Measurements from ENCODE around the gene MAML2. TPM values are rescaled to one million over a fixed set of nuclear protein-coding genes. Genes with fewer than 3 reads are reported as not detected.

Gene MAML2
- total and polyA plus RNA-seq, 2 experiments from 2014 or later = 1.1 to 8.2 TPM

DNA sequence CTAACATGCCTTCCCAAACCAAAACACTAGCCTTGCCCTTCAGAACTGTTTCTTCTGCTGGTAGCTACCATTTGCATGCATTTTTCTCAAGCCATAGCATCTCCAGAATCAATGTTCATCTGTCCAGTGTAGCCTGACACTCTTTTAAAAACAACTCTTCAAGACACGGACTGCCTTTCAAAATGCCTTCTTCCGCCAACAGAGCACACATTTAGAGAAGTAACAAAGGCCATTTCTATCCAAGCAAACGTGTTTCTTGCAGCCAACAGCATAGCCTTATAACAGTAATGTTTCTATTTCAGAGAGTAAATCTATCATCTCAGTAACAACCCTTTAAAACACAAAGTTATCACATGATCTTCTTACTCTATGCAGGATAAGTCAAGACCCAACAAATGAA lies 275.8 kb downstream of the MAML2 start:
- no peaks in the 10 kb centered on the region for H3K9me3 ChIP-seq (ENCODE audit: low read depth)
- H3K27ac ChIP-seq = no peak overlapping the region
- peaks cover 7% of the 10 kb centered on the region for H3K4me1 ChIP-seq (ENCODE audit: low read depth)
- DNase-seq (ENCODE audit: low read depth in 1 of 2, low spot score in 1 of 2) = no peak
- no peaks in the 10 kb centered on the region for H3K36me3 ChIP-seq
- no peaks in the 10 kb centered on the region for H3K27me3 ChIP-seq
- H3K4me3 ChIP-seq = no peak overlapping the region
- TF ChIP-seq, protein P1, sequence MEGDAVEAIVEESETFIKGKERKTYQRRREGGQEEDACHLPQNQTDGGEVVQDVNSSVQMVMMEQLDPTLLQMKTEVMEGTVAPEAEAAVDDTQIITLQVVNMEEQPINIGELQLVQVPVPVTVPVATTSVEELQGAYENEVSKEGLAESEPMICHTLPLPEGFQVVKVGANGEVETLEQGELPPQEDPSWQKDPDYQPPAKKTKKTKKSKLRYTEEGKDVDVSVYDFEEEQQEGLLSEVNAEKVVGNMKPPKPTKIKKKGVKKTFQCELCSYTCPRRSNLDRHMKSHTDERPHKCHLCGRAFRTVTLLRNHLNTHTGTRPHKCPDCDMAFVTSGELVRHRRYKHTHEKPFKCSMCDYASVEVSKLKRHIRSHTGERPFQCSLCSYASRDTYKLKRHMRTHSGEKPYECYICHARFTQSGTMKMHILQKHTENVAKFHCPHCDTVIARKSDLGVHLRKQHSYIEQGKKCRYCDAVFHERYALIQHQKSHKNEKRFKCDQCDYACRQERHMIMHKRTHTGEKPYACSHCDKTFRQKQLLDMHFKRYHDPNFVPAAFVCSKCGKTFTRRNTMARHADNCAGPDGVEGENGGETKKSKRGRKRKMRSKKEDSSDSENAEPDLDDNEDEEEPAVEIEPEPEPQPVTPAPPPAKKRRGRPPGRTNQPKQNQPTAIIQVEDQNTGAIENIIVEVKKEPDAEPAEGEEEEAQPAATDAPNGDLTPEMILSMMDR (IDR thresholded peaks at IDR 0.05; ENCODE audit: low read depth, low read length) = no peak

DNA sequence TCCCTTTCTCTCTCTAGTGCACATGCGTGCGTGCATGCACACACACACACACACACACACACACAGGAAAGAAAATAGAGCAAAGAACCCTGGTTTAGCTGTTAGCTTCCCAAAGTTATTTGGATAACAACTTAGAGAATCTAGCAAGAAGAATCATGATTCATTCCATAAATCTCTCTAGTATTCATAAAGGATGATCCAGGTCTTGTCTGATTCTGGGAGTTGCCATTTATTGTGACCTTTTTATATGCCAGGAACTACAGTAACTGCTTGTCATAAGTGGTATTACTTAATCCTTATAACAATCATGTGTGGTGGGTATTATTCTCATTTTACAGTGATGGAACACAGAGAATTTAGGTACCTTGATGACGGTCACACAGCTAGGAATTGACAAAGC lies 277.6 kb downstream of the MAML2 start:
- H3K9me3 ChIP-seq (ENCODE audit: low read depth) = no peaks in the 10 kb centered on the region
- H3K27ac ChIP-seq = no peak overlapping the region
- no peaks in the 10 kb centered on the region for H3K27me3 ChIP-seq
- no peak overlapping the region for H3K4me3 ChIP-seq
- no peaks in the 10 kb centered on the region for H3K36me3 ChIP-seq
- TF ChIP-seq, protein P1 (IDR thresholded peaks at IDR 0.05; ENCODE audit: low read depth, low read length) = no peak
- no peak for DNase-seq (ENCODE audit: low read depth in 1 of 2, low spot score in 1 of 2)
- peaks cover 13% of the 10 kb centered on the region for H3K4me1 ChIP-seq (ENCODE audit: low read depth)

DNA sequence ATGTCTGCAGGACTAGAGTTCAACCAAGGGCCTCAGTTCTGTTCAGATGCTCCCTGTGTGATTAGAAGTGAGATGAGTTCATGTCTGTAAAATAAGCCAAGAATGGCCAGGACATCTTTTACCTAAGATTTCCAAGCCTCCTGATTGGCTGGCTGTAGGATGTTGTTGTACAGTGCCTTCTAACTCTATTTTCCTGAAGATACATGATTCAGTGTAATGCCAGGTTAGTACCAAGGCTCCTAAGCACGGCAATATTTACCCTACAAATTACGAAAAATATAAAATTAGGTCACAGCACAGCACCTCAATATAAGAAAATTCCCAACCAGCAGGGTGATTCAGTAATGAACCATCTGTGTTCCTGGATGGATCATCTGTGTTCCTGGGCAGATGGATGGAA lies 279.1 kb downstream of the MAML2 start:
- no peak for DNase-seq (ENCODE audit: low read depth in 1 of 2, low spot score in 1 of 2)
- Histone ChIP-seq H3K36me3 (no peaks in the 10 kb centered on the region), H3K27me3 (no peaks in the 10 kb centered on the region), H3K4me1 (ENCODE audit: low read depth) (peaks cover 13% of the 10 kb centered on the region), H3K9me3 (ENCODE audit: low read depth) (no peaks in the 10 kb centered on the region), H3K4me3 (no peak overlapping the region), H3K27ac (no peak overlapping the region)
- TF ChIP-seq, protein P1 (IDR thresholded peaks at IDR 0.05; ENCODE audit: low read depth, low read length) = no peak

DNA sequence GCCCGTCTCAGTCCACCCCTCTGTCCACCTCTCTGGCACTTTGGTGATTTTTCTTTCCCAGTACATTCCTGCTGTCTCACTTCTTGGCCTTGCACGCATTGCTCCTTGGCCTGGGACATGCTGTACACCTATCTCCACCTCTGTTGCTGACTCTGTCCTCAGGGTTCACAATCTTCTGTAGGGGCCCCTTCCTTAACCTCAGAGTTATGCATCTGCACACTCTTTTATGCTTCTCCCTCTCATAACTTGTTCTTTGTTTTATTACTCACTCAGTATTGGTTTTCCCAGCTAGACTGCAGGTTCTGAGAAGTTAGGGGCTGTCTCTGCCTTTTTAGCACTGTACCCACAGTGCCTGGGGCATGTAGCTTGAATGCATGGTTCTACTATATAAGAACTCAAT lies 279.9 kb downstream of the MAML2 start:
- no peak overlapping the region for H3K27ac ChIP-seq
- TF ChIP-seq, protein P1 (IDR thresholded peaks at IDR 0.05; ENCODE audit: low read depth, low read length) = no peak

DNA sequence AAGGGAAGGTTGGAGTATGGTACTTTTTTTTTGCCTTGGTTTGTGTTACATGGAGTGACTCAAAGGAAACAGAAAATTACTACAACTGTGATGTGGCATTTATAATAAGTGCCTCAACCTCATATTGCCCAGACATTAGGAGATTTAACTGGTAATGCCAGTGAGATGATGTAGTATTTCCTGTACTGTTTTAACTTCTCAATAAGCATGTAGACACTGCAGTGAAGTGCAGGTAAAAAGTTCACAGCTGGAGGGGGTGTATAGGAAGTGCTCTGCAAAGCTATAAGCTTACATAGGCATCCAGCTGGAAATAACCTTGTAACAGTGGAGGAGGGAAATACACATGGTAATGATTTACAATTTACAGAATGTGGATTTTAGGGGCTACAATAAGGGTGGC lies 280.9 kb downstream of the MAML2 start:
- H3K27ac ChIP-seq = peak overlapping the region; percentile 6
- TF ChIP-seq, protein P1 (IDR thresholded peaks at IDR 0.05; ENCODE audit: low read depth, low read length) = no peak
- DNase-seq (ENCODE audit: low read depth in 1 of 2, low spot score in 1 of 2) = peak in 1 of 2 donors; percentile 9

More for the DNA sequence above, 279.9 kb downstream of the MAML2 start:
- Histone ChIP-seq H3K4me1 (ENCODE audit: low read depth) (peaks cover 13% of the 10 kb centered on the region), H3K4me3 (no peak overlapping the region), H3K9me3 (ENCODE audit: low read depth) (no peaks in the 10 kb centered on the region), H3K27me3 (no peaks in the 10 kb centered on the region), H3K36me3 (no peaks in the 10 kb centered on the region)
- no peak for DNase-seq (ENCODE audit: low read depth in 1 of 2, low spot score in 1 of 2)

DNA sequence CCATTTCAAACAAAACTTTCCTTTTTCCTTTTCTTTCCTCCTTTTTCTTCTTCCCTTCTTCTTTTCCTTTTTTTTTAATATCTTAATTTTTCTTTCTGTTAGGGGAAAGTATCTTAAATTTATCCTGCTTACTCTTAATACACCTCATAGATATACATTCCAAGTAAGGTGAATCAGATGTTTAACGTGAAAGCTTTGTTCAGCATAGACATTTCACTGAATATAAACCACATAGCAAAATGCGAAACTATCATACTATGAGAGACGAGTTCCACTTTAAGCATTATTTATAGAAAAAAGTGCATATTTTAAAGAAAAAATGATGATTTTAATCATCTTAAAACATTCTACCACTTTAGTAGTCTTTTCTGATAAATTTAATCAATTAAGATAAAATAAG lies 281.3 kb downstream of the MAML2 start:
- no peak overlapping the region for H3K4me3 ChIP-seq
- no peaks in the 10 kb centered on the region for H3K36me3 ChIP-seq
- H3K27me3 ChIP-seq = no peaks in the 10 kb centered on the region
- TF ChIP-seq, protein P1 (IDR thresholded peaks at IDR 0.05; ENCODE audit: low read depth, low read length) = no peak
- no peak overlapping the region for H3K27ac ChIP-seq
- no peak for DNase-seq (ENCODE audit: low read depth in 1 of 2, low spot score in 1 of 2)
- peaks cover 13% of the 10 kb centered on the region for H3K4me1 ChIP-seq (ENCODE audit: low read depth)
- H3K9me3 ChIP-seq (ENCODE audit: low read depth) = no peaks in the 10 kb centered on the region

More for the DNA sequence above, 280.9 kb downstream of the MAML2 start:
- H3K27me3 ChIP-seq = no peaks in the 10 kb centered on the region
- no peaks in the 10 kb centered on the region for H3K9me3 ChIP-seq (ENCODE audit: low read depth)
- peaks cover 13% of the 10 kb centered on the region for H3K4me1 ChIP-seq (ENCODE audit: low read depth)
- no peak overlapping the region for H3K4me3 ChIP-seq
- no peaks in the 10 kb centered on the region for H3K36me3 ChIP-seq
